ENCODE data around the gene MRPL16. TPM values are rescaled to one million over a fixed set of nuclear protein-coding genes. Genes with fewer than 3 reads are reported as not detected.

The MRPL16 gene
- total and polyA plus RNA-seq, 8 donors: 8.8 to 65.4 (median 41.1) TPM

DNA sequence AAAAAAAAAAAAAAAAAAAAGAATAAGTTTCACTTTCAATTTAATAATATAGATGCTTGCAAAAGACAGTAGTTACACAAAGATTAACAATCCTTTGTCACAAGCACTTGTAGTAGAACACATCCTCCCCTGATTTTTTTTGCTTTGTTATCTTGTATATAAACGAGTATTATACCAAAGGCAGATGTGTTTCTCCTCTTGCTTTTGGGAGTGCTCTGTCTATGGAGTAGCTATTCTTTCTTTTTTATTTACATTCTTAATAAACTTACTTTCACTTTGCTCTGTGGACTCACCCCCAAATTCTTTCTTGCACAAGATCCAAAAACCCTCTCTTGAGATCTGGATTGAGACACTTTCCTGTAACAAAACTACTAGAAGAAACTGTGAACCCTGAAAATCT lies 3.4 kb upstream of the MRPL16 start:
- H3K27ac ChIP-seq: peak overlapping the region in 1 of 5 donors; percentile 28
- H3K36me3 ChIP-seq: peaks cover 0 to 2% (median 0%) of the 10 kb centered on the region in 4 donors
- TF ChIP-seq EP300 (IDR thresholded peaks at IDR 0.05): no peak
- WGBS, 5 donors: 35 to 66% (median 50%) methylated on average over 1 of the region's 1 CpG
- DNase-seq: no peak
- intact Hi-C loops (cut with DNase I; ENCODE audit: low total_unique reads): no loop called here
- peaks cover 8 to 19% (median 15%) of the 10 kb centered on the region in 4 donors for H3K4me1 ChIP-seq
- no peaks in the 10 kb centered on the region for H3K9me3 ChIP-seq
- H3K27me3 ChIP-seq: peaks cover 0 to 5% (median 0%) of the 10 kb centered on the region in 3 donors
- no peak overlapping the region for H3K4me3 ChIP-seq

DNA sequence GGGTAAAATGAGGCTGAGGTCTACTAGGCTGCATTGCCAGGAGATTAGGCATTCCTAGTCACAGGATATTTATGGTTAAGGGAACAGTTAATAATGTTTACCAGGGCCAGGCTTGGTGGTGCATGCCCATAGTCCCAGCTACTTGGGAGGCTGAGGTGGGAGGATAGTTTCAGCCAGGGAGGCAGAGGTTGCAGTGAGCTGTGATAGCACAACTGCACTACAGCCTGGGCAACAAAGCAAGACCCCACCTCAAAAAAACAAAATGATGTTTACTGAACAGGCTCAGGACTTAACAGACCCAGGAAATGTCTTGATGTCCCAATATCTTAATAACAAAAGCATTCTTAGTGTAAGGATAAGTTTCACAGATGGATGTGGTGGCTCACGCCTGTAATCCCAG lies 2.8 kb upstream of the MRPL16 start:
- intact Hi-C loops (cut with DNase I; ENCODE audit: low total_unique reads): no loop called here
- no peak overlapping the region for H3K4me3 ChIP-seq
- peaks cover 0 to 5% (median 0%) of the 10 kb centered on the region in 3 donors for H3K27me3 ChIP-seq
- DNase-seq: no peak
- WGBS, 5 donors: 93 to 100% (median 96%) methylated on average over 1 of the region's 1 CpG
- H3K4me1 ChIP-seq: peaks cover 8 to 25% (median 19%) of the 10 kb centered on the region in 4 donors
- H3K27ac ChIP-seq: no peak overlapping the region
- H3K36me3 ChIP-seq: peaks cover 0 to 9% (median 4%) of the 10 kb centered on the region in 4 donors
- no peaks in the 10 kb centered on the region for H3K9me3 ChIP-seq
- TF ChIP-seq, protein P1, sequence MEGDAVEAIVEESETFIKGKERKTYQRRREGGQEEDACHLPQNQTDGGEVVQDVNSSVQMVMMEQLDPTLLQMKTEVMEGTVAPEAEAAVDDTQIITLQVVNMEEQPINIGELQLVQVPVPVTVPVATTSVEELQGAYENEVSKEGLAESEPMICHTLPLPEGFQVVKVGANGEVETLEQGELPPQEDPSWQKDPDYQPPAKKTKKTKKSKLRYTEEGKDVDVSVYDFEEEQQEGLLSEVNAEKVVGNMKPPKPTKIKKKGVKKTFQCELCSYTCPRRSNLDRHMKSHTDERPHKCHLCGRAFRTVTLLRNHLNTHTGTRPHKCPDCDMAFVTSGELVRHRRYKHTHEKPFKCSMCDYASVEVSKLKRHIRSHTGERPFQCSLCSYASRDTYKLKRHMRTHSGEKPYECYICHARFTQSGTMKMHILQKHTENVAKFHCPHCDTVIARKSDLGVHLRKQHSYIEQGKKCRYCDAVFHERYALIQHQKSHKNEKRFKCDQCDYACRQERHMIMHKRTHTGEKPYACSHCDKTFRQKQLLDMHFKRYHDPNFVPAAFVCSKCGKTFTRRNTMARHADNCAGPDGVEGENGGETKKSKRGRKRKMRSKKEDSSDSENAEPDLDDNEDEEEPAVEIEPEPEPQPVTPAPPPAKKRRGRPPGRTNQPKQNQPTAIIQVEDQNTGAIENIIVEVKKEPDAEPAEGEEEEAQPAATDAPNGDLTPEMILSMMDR (IDR thresholded peaks at IDR 0.05): no peak
- TF ChIP-seq POLR2A (IDR thresholded peaks at IDR 0.05) (no peak), EP300 (IDR thresholded peaks at IDR 0.05) (no peak), POLR2AphosphoS5 (IDR thresholded peaks at IDR 0.05) (no peak)

DNA sequence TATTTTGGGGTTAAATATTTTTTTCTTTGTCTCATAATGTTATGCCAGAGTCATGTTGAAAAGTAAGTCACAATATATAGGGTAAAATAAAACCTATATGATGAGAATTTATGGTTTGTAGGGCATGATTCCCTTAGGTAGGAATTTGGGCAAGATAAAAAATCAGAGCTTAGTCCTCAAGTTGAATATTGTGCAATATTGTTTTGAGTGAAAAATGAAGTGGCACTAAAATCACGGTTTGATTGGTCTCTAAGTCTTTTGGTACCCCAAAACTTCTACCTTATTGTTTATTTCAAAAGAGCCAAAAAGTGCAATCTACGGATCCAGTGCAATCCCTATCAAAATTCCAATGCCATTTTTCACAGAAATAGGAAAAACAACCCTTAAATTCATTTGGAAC lies 1.6 kb upstream of the MRPL16 start:
- TF ChIP-seq EP300 (IDR thresholded peaks at IDR 0.05) (no peak), POLR2AphosphoS5 (IDR thresholded peaks at IDR 0.05) (no peak), POLR2A (IDR thresholded peaks at IDR 0.05) (no peak)
- TF ChIP-seq, protein P1 (IDR thresholded peaks at IDR 0.05): no peak
- Histone ChIP-seq H3K27me3 (peaks cover 0 to 5% (median 0%) of the 10 kb centered on the region in 3 donors), H3K9me3 (no peaks in the 10 kb centered on the region), H3K27ac (no peak overlapping the region), H3K4me1 (peaks cover 8 to 26% (median 19%) of the 10 kb centered on the region in 4 donors), H3K36me3 (peaks cover 0 to 20% (median 15%) of the 10 kb centered on the region in 4 donors), H3K4me3 (no peak overlapping the region)
- no peak for DNase-seq
- WGBS, 5 donors: 81 to 97% (median 94%) methylated on average over 2 of the region's 2 CpGs
- intact Hi-C loops (cut with DNase I; ENCODE audit: low total_unique reads): no loop called here

DNA sequence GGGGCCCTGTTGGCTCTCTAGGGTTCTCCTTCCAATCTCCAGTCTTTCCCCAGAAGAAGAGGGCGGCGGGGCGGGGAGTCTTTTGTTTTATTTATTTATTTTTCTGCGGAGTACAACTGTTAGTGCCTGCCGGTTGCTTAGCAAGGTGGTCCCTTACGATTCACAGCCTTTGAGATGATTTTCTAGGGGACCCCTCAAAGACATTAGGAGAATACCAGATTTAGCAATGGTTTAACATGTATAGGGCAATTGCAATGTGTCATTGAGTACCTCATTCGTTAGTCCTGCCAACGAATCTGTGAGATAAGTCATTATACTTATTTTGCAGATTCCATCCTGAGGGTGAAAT lies 307 bp upstream of the MRPL16 start:
- Histone ChIP-seq H3K36me3 (peaks cover 13 to 34% (median 29%) of the 10 kb centered on the region in 4 donors), H3K4me1 (peaks cover 8 to 26% (median 19%) of the 10 kb centered on the region in 4 donors), H3K27me3 (peaks cover 0 to 5% (median 0%) of the 10 kb centered on the region in 3 donors), H3K4me3 (peak overlapping the region; percentile 67 to 90 (median 88)), H3K27ac (peak overlapping the region; percentile 78 to 92 (median 89)), H3K9me3 (no peaks in the 10 kb centered on the region)
- WGBS, 5 donors: 5 to 7% (median 6%) methylated on average over 8 of the region's 8 CpGs
- TF ChIP-seq POLR2AphosphoS5 (IDR thresholded peaks at IDR 0.05) (no peak), EP300 (IDR thresholded peaks at IDR 0.05) (no peak), POLR2A (IDR thresholded peaks at IDR 0.05) (no peak)
- TF ChIP-seq, protein P1 (IDR thresholded peaks at IDR 0.05): no peak
- DNase-seq: no peak
- intact Hi-C loops (cut with DNase I; ENCODE audit: low total_unique reads): no loop called here

DNA sequence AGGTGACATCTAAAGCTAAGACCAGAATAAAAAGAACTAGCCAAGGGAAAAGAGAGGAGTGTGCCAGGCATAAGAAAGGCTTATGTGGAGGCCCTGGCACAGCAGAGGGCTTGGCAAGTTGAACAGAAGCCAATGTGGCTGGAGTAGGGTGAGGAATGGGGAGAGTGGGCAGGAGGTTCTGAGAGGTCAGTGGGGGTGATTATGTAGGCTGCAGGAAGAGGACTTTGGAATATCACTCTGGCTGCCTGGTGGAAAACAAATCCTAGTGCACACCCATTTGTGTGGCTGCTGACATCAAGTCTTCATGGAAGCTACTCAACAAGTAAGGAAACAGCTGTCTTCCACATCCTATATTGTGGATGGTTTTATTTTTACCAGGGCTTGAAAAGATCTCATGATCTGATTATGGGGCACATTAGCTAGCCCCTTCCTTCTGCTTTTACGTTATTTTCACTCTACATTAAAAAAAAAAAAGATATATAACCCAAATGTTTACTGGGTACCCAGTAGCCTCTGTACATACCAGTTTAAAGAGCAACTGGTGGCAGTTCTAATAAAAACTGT lies 3.4 kb downstream of the MRPL16 start:
- Histone ChIP-seq H3K4me1 (peaks cover 8 to 30% (median 19%) of the 10 kb centered on the region in 4 donors), H3K4me3 (no peak overlapping the region), H3K9me3 (no peaks in the 10 kb centered on the region), H3K27me3 (no peaks in the 10 kb centered on the region), H3K36me3 (peaks cover 30 to 65% (median 59%) of the 10 kb centered on the region in 4 donors), H3K27ac (no peak overlapping the region)
- DNase-seq: no peak
- intact Hi-C loops (cut with DNase I; ENCODE audit: low total_unique reads): no loop called here
- WGBS, 5 donors: 56 to 78% (median 69%) methylated on average over 1 of the region's 1 CpG
- TF ChIP-seq, protein P1 (IDR thresholded peaks at IDR 0.05): no peak
- TF ChIP-seq POLR2A (IDR thresholded peaks at IDR 0.05) (no peak), POLR2AphosphoS5 (IDR thresholded peaks at IDR 0.05) (no peak), EP300 (IDR thresholded peaks at IDR 0.05) (no peak)
